ENCODE data around the gene CYP2C8.

- TF ChIP-seq CTCF (IDR thresholded peaks at IDR 0.05) (no peak), POLR2A (IDR thresholded peaks at IDR 0.05) (no peak)
Observed at GRCh38 chr10:95056744-95057363, 12.4 kb downstream of the CYP2C8 start.
